IMR-90 (cell line): Measurements from ENCODE around the gene ZNF570. TPM values are rescaled to one million over a fixed set of nuclear protein-coding genes. Genes with fewer than 3 reads are reported as not detected.

Experiments
- ATAC-seq: fragments of 200-7000 bp; cut with Tn5 transposase; 2 replicates; pipeline ENCODE4 v1.9.1; 2020; ENCODE audit warnings: low read depth, mild to moderate bottlenecking, moderate library complexity
- BruUV-seq: library from RNA; stranded (reverse); fragments of 400-500 nt; replicated peaks from 2 replicates; lab custom pipeline; 2021; lab: Mats Ljungman, UMichigan
- CTCF ChIA-PET: fragments of 300-600 bp; formaldehyde crosslinking; extraction: SDS; loops from one replicate; lab custom pipeline; 2021; ENCODE audit warnings: antibody characterized with exemption; lab: Yijun Ruan, JAX
- POLR2A ChIA-PET: fragments of 300-600 bp; sonication (Branson Sonifier 250); formaldehyde crosslinking; loops from one replicate; lab custom pipeline; 2022; ENCODE audit warnings: antibody characterized with exemption; ENCODE audit not compliant: unreplicated experiment; lab: Charles Lee
- DNase-seq: peaks from one replicate; pipeline ENCODE4 v3.0.0; 2013
- H2AFZ ChIP-seq: replicated peaks from 2 replicates; pipeline ENCODE3; 2013; ENCODE audit warnings: low read length, mild to moderate bottlenecking; ENCODE audit not compliant: poor library complexity
- H2AK5ac ChIP-seq: 2 replicates; pipeline ENCODE4 v1.6.1; 2013; ENCODE audit warnings: low read depth, low read length, inconsistent platforms
- H2AK9ac ChIP-seq: replicated peaks from 2 replicates; pipeline ENCODE3; 2013; ENCODE audit warnings: mild to moderate bottlenecking, low read depth, low read length, moderate library complexity; ENCODE audit not compliant: poor library complexity
- H2BK120ac ChIP-seq: 2 replicates; pipeline ENCODE4 v1.6.1; 2013; ENCODE audit warnings: low read depth, low read length, inconsistent platforms
- H2BK15ac ChIP-seq: 3 replicates; pipeline ENCODE4 v1.6.1; 2013; ENCODE audit warnings: low read depth, low read length, inconsistent platforms
- H2BK20ac ChIP-seq: 2 replicates; pipeline ENCODE4 v1.6.1; 2013; ENCODE audit warnings: low read depth, mild to moderate bottlenecking, inconsistent platforms, low read length, moderate library complexity
- H2BK5ac ChIP-seq: 2 replicates; pipeline ENCODE4 v1.6.1; 2013; ENCODE audit warnings: mild to moderate bottlenecking, low read depth, low read length, inconsistent platforms; ENCODE audit not compliant: poor library complexity, severe bottlenecking
- H3K14ac ChIP-seq: replicated peaks from 2 replicates; pipeline ENCODE4 v1.6.1; 2013; ENCODE audit warnings: low read depth, low read length, inconsistent platforms
- H3K18ac ChIP-seq: 2 replicates; pipeline ENCODE4 v1.6.1; 2013; ENCODE audit warnings: low read depth, low read length, control low read depth
- H3K23ac ChIP-seq: 2 replicates; pipeline ENCODE4 v1.6.1; 2013; ENCODE audit warnings: low read depth, low read length, inconsistent platforms
- H3K27ac ChIP-seq: 2 replicates; pipeline ENCODE4 v1.5.1; 2013; ENCODE audit warnings: mild to moderate bottlenecking, control low read depth, low read length; ENCODE audit not compliant: insufficient read depth
- H3K27me3 ChIP-seq: 2 replicates; pipeline ENCODE4 v1.6.1; 2013; ENCODE audit warnings: low read length; ENCODE audit not compliant: control insufficient read depth, insufficient read depth
- H3K36me3 ChIP-seq: 2 replicates; pipeline ENCODE4 v1.6.1; 2013; ENCODE audit warnings: low read length, mixed read lengths; ENCODE audit not compliant: control insufficient read depth, insufficient read depth
- H3K4ac ChIP-seq: 2 replicates; pipeline ENCODE4 v1.6.1; 2013; ENCODE audit warnings: low read depth, low read length, inconsistent platforms
- H3K4me1 ChIP-seq: 2 replicates; pipeline ENCODE4 v1.6.1; 2013; ENCODE audit warnings: low read length, mixed read lengths; ENCODE audit not compliant: control insufficient read depth, insufficient read depth
- H3K4me2 ChIP-seq: 2 replicates; pipeline ENCODE4 v1.6.1; 2013; ENCODE audit warnings: low read depth, mild to moderate bottlenecking, control low read depth, low read length, moderate library complexity
- H3K4me3 ChIP-seq: 2 replicates; pipeline ENCODE4 v1.5.1; 2013; ENCODE audit warnings: low read depth, mild to moderate bottlenecking, control low read depth, low read length, moderate library complexity; ENCODE audit not compliant: insufficient read depth
- H3K56ac ChIP-seq: 2 replicates; pipeline ENCODE4 v1.6.1; 2013; ENCODE audit warnings: low read length, inconsistent platforms; ENCODE audit not compliant: insufficient read depth; ENCODE audit errors: extremely low read depth
- H3K79me1 ChIP-seq, 2 experiments: 2 replicates each; pipeline ENCODE4 v1.6.1; 2013; ENCODE audit warnings: low read length in 2 of 2, inconsistent platforms in 1 of 2, low read depth in 1 of 2
- H3K9ac ChIP-seq: 2 replicates; pipeline ENCODE4 v1.6.1; 2013; ENCODE audit warnings: low read depth, low read length, control low read depth
- H3K9me1 ChIP-seq: 2 replicates; pipeline ENCODE4 v1.6.1; 2013; ENCODE audit warnings: low read length, inconsistent platforms; ENCODE audit not compliant: insufficient read depth
- H3K9me3 ChIP-seq: 2 replicates; pipeline ENCODE4 v1.6.1; 2013; ENCODE audit warnings: low read length; ENCODE audit not compliant: control insufficient read depth, insufficient read depth
- H4K20me1 ChIP-seq: 2 replicates; pipeline ENCODE4 v1.6.1; 2013; ENCODE audit warnings: low read length, inconsistent platforms; ENCODE audit not compliant: insufficient read depth
- H4K5ac ChIP-seq: 2 replicates; pipeline ENCODE4 v1.6.1; 2013; ENCODE audit warnings: mild to moderate bottlenecking, low read depth, low read length, control low read depth
- H4K8ac ChIP-seq, 2 experiments: 2 replicates each; pipeline ENCODE4 v1.6.1; 2013; ENCODE audit warnings: low read depth in 2 of 2, low read length in 2 of 2, control low read depth in 1 of 2, inconsistent platforms in 1 of 2
- H4K91ac ChIP-seq: 2 replicates; pipeline ENCODE4 v1.6.1; 2013; ENCODE audit warnings: low read depth, low read length, inconsistent platforms; ENCODE audit not compliant: insufficient read depth
- BHLHE40 ChIP-seq: fragments of 150-350 bp; IDR thresholded peaks from 2 replicates; pipeline ENCODE4 v1.6.1; 2016; ENCODE audit warnings: mild to moderate bottlenecking, low read depth, low read length
- CEBPB ChIP-seq: IDR thresholded peaks from 2 replicates; pipeline ENCODE4 v1.6.1; 2012; ENCODE audit warnings: low read depth, low read length, improper control_type of control experiment
- CHD1 ChIP-seq: IDR thresholded peaks from 2 replicates; pipeline ENCODE4 v1.6.1; 2012; ENCODE audit warnings: low read depth, low read length, improper control_type of control experiment
- CTCF ChIP-seq: conservative IDR thresholded peaks from 2 replicates; pipeline ENCODE4 v1.5.1; 2012; ENCODE audit warnings: mild to moderate bottlenecking, low read depth, low read length, improper control_type of control experiment
- ELK1 ChIP-seq: fragments of 150-350 bp; IDR thresholded peaks from 2 replicates; pipeline ENCODE4 v1.6.1; 2016; ENCODE audit warnings: low read depth, mild to moderate bottlenecking, low read length, moderate library complexity, borderline replicate concordance
- FOS ChIP-seq: fragments of 150-350 bp; IDR thresholded peaks from 2 replicates; pipeline ENCODE4 v1.6.1; 2016; ENCODE audit warnings: low read depth, low read length
- MAFK ChIP-seq: IDR thresholded peaks from 2 replicates; pipeline ENCODE4 v1.6.1; 2012; ENCODE audit warnings: low read depth, low read length, improper control_type of control experiment
- MAZ ChIP-seq: IDR thresholded peaks from 2 replicates; pipeline ENCODE4 v1.6.1; 2012; ENCODE audit warnings: low read depth, mild to moderate bottlenecking, low read length, improper control_type of control experiment, moderate library complexity, borderline replicate concordance
- MXI1 ChIP-seq: IDR thresholded peaks from 2 replicates; pipeline ENCODE4 v1.6.1; 2012; ENCODE audit warnings: low read depth, mild to moderate bottlenecking, low read length, moderate library complexity, borderline replicate concordance
- NFE2L2 ChIP-seq: fragments of 150-350 bp; IDR thresholded peaks from 2 replicates; pipeline ENCODE4 v1.6.1; 2016; ENCODE audit warnings: low read depth, mild to moderate bottlenecking, low read length
- POLR2A ChIP-seq: IDR thresholded peaks from 2 replicates; pipeline ENCODE4 v1.6.1; 2012; ENCODE audit warnings: mild to moderate bottlenecking, low read depth, low read length
- RAD21 ChIP-seq: IDR thresholded peaks from 2 replicates; pipeline ENCODE4 v1.6.1; 2012; ENCODE audit warnings: low read length, improper control_type of control experiment
- RCOR1 ChIP-seq: IDR thresholded peaks from 2 replicates; pipeline ENCODE4 v1.6.1; 2012; ENCODE audit warnings: mild to moderate bottlenecking, low read length, improper control_type of control experiment; ENCODE audit not compliant: insufficient replicate concordance
- RFX5 ChIP-seq: IDR thresholded peaks from 2 replicates; pipeline ENCODE4 v1.8.0; 2012; ENCODE audit warnings: low read depth, mild to moderate bottlenecking, low read length, moderate library complexity
- SMC3 ChIP-seq: fragments of 150-350 bp; IDR thresholded peaks from 2 replicates; pipeline ENCODE4 v1.6.1; 2016; ENCODE audit warnings: low read depth, mild to moderate bottlenecking, antibody characterized with exemption, low read length, moderate library complexity
- USF2 ChIP-seq: fragments of 150-350 bp; IDR thresholded peaks from 2 replicates; pipeline ENCODE4 v1.6.1; 2017; ENCODE audit warnings: mild to moderate bottlenecking, antibody characterized with exemption, low read length, low read depth
- WGBS, 2 experiments: methylation state at CpG; one replicate each; pipeline versions ENCODE4 v1.1.5 to v1.1.7; 2013; ENCODE audit warnings: missing lambda C conversion rate in 2 of 2; ENCODE audit not compliant: insufficient read length in 1 of 2; ENCODE audit errors: extremely low coverage in 2 of 2; 5-methylcytosine and 5-hydroxymethylcytosine counted together
- dilution Hi-C: fragments of 300-500 bp; cut with HindIII; formaldehyde crosslinking; loops from one replicate; pipeline ENCODE4 v1.14.3; 2018; ENCODE audit warnings: low sequenced_read_pairs; ENCODE audit not compliant: unreplicated experiment
- in situ Hi-C: fragments of 300-500 bp; cut with MboI; formaldehyde crosslinking; loops from 3 replicates; pipeline ENCODE4 v1.14.3; 2019; ENCODE audit warnings: low sequenced_read_pairs, inconsistent platforms, mixed read lengths
- intact Hi-C: fragments of 100-400 bp; cut with micrococcal nuclease; formaldehyde crosslinking; loops from 2 replicates; pipeline ENCODE4 v1.10.0; 2022
- polyA plus RNA-seq, 3 experiments: library from polyadenylated mRNA; depleted of rRNA; stranded (reverse); fragments of >200 nt; gene quantifications; 2 replicates each; pipeline ENCODE4 v1.2.3, GENCODE V29; 2012; ENCODE audit warnings: low replicate concordance in 1 of 3
- total RNA-seq: library from RNA; depleted of rRNA; stranded (reverse); fragments of >200 nt; gene quantifications from 2 replicates; pipeline ENCODE4 v1.2.3, GENCODE V29; 2012

The ZNF570 gene
- total and polyA plus RNA-seq, 2 of the 4 experiments (the other 2 are of a cell fraction): 1.5 to 9.3 TPM

GRCh38 chr19:37484406-37485168 lies 15.4 kb downstream of the ZNF570 start:
- Histone ChIP-seq H3K79me1 (no peaks in the 10 kb centered on the region), H3K27me3 (no peaks in the 10 kb centered on the region), H3K4me3 (no peak overlapping the region), H2AK9ac (no peak overlapping the region), H3K27ac (no peak overlapping the region), H3K4me1 (no peaks in the 10 kb centered on the region), H4K91ac (no peak overlapping the region), H3K9ac (no peak overlapping the region), H3K9me3 (peaks cover 56% of the 10 kb centered on the region), H4K5ac (no peak overlapping the region), H3K18ac (no peak overlapping the region), H2AK5ac (no peak overlapping the region), H2BK20ac (no peak overlapping the region), H3K36me3 (peaks cover 23% of the 10 kb centered on the region), H2BK5ac (no peak overlapping the region), H3K4me2 (no peak overlapping the region), H3K14ac (no peak overlapping the region), H2AFZ (no peak overlapping the region), H3K23ac (no peak overlapping the region), H4K8ac (no peak overlapping the region), H3K56ac (no peak overlapping the region), H3K4ac (no peak overlapping the region), H3K9me1 (no peaks in the 10 kb centered on the region), H2BK15ac (no peak overlapping the region), H2BK120ac (no peak overlapping the region), H4K20me1 (no peaks in the 10 kb centered on the region)
- 50% methylated on average over 1 of the region's 8 CpGs; no CpG with 5 or more reads in 1 of the 2 experiments for WGBS, 2 experiments
- in situ Hi-C loops (no loop called here), intact Hi-C loops (no loop called here), dilution Hi-C loops (no loop called here)
- TF ChIP-seq RCOR1 (no peak), RAD21 (no peak), USF2 (no peak), CEBPB (no peak), MXI1 (no peak), ELK1 (no peak), NFE2L2 (no peak), BHLHE40 (no peak), CTCF (no peak), RFX5 (no peak), CHD1 (no peak), FOS (no peak), SMC3 (no peak), POLR2A (no peak), MAFK (no peak), MAZ (no peak)
- ATAC-seq (no peak), DNase-seq (no peak)
- POLR2A ChIA-PET: no interaction called here
- CTCF ChIA-PET: no interaction called here
- BruUV-seq: TSS peak; percentile 50
